Smooth muscle cell (in vitro differentiated cells): ENCODE data around the gene MYADM. TPM values are rescaled to one million over a fixed set of nuclear protein-coding genes. Genes with fewer than 3 reads are reported as not detected.

Source experiments
- DNase-seq: peaks from one replicate; lab custom pipeline; 2025; ENCODE audit not compliant: unreplicated experiment; lab: John Stamatoyannopoulos, UW
- H2AFZ ChIP-seq: fragments of 200-600 bp; sonication (generic); 2 replicates; pipeline ENCODE4 v1.6.0; 2016; ENCODE audit warnings: antibody characterized with exemption, low read depth, mild to moderate bottlenecking
- H3F3A ChIP-seq: fragments of 200-600 bp; sonication (generic); 2 replicates; pipeline ENCODE4 v1.6.0; 2017; ENCODE audit warnings: antibody characterized with exemption, low read depth
- H3K27ac ChIP-seq: fragments of 200-600 bp; sonication (generic); 2 replicates; pipeline ENCODE4 v1.5.1; 2016; ENCODE audit warnings: low read depth, mild to moderate bottlenecking
- H3K27me3 ChIP-seq: fragments of 200-600 bp; sonication (generic); 2 replicates; pipeline ENCODE4 v1.6.1; 2016; ENCODE audit warnings: low read depth, mild to moderate bottlenecking
- H3K36me3 ChIP-seq: fragments of 200-600 bp; sonication (generic); 2 replicates; pipeline ENCODE4 v1.5.1; 2016; ENCODE audit warnings: low read depth
- H3K4me1 ChIP-seq: fragments of 200-600 bp; sonication (generic); 2 replicates; pipeline ENCODE4 v1.5.1; 2016; ENCODE audit warnings: low read depth
- H3K4me2 ChIP-seq: fragments of 200-600 bp; sonication (generic); 2 replicates; pipeline ENCODE4 v1.6.0; 2016; ENCODE audit warnings: mild to moderate bottlenecking
- H3K4me3 ChIP-seq: fragments of 200-600 bp; sonication (generic); 2 replicates; pipeline ENCODE4 v1.5.1; 2016; ENCODE audit warnings: mild to moderate bottlenecking
- H3K79me2 ChIP-seq: fragments of 200-600 bp; sonication (generic); 2 replicates; pipeline ENCODE4 v1.6.0; 2016; ENCODE audit warnings: low read depth, mild to moderate bottlenecking
- H3K9ac ChIP-seq: fragments of 200-600 bp; sonication (generic); 2 replicates; pipeline ENCODE4 v1.6.0; 2016; ENCODE audit warnings: low read depth
- H3K9me3 ChIP-seq: fragments of 200-600 bp; sonication (generic); replicated peaks from 2 replicates; pipeline ENCODE4 v1.5.1; 2016; ENCODE audit warnings: low read depth
- H4K20me1 ChIP-seq: fragments of 200-600 bp; sonication (generic); 2 replicates; pipeline ENCODE4 v1.6.0; 2016; ENCODE audit warnings: low read depth
- CTCF ChIP-seq: fragments of 200-600 bp; sonication (generic); IDR thresholded peaks from 2 replicates; pipeline ENCODE4 v1.5.1; 2017; ENCODE audit warnings: borderline replicate concordance, mild to moderate bottlenecking, antibody characterized with exemption; ENCODE audit not compliant: insufficient read depth, poor library complexity, severe bottlenecking
- WGBS: methylation state at CpG from one replicate; pipeline ENCODE4 v1.1.7; 2016; ENCODE audit warnings: low lambda C conversion rate; 5-methylcytosine and 5-hydroxymethylcytosine counted together
- polyA plus RNA-seq: library from polyadenylated mRNA; unstranded; fragments of >200 nt; fragmentation: Nextera tagmentation; extraction: Ambion mirVana; gene quantifications from 2 replicates; pipeline ENCODE4 v1.2.1, GENCODE V29; 2016
- total RNA-seq: library from RNA; depleted of rRNA; stranded (reverse); fragments of >200 nt; gene quantifications from 2 replicates; pipeline ENCODE4 v1.2.3, GENCODE V29; 2014

MYADM gene
- total and polyA plus RNA-seq, 2 experiments from 2014 or later, result 97.6 to 193 TPM

GRCh38 chr19:53903055-53903680 is 35.5 kb downstream of the MYADM start:
- DNase-seq, result no peak
- no peak for TF ChIP-seq CTCF

DNA sequence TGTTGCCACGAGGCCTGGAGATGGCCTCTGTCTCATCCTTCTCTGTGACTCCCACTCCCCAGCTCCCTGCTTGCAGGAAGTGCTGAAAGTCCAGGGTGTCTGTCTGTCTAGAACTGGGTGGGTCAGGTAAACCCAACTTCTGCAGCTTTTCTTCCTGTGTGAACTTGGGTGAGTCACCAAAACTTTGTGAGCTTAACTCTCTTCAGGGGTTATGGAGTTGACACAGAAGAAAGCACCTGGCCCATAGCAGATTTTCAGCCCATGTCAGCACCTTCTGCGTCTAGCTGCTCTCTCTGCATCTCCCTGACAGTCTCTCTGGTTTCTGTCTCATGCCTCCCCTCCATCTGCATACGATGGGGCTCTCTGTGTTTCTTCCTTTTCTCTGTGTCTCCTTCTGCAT is 37.2 kb downstream of the MYADM start:
- no peak overlapping the region for H3K4me3 ChIP-seq
- no peaks in the 10 kb centered on the region for H3K36me3 ChIP-seq
- H3K9me3 ChIP-seq, result no peaks in the 10 kb centered on the region
- no peaks in the 10 kb centered on the region for H3F3A ChIP-seq
- H3K27ac ChIP-seq, result no peak overlapping the region
- H3K27me3 ChIP-seq, result peaks cover 55% of the 10 kb centered on the region
- peaks cover 6% of the 10 kb centered on the region for H3K4me1 ChIP-seq
- no peak overlapping the region for H2AFZ ChIP-seq
- H4K20me1 ChIP-seq, result no peaks in the 10 kb centered on the region
- DNase-seq, result no peak
- no peak for TF ChIP-seq CTCF
- no peak overlapping the region for H3K4me2 ChIP-seq
- no peak overlapping the region for H3K9ac ChIP-seq
- 40% methylated on average over 3 of the region's 3 CpGs for WGBS
- H3K79me2 ChIP-seq, result no peaks in the 10 kb centered on the region

More at GRCh38 chr19:53903055-53903680, 35.5 kb downstream of the MYADM start:
- H4K20me1 ChIP-seq, result no peaks in the 10 kb centered on the region
- H3K4me1 ChIP-seq, result peaks cover 6% of the 10 kb centered on the region
- no peak overlapping the region for H3K9ac ChIP-seq
- H2AFZ ChIP-seq, result no peak overlapping the region
- H3K9me3 ChIP-seq, result no peaks in the 10 kb centered on the region
- H3K4me3 ChIP-seq, result no peak overlapping the region
- H3K27ac ChIP-seq, result no peak overlapping the region
- WGBS, result 51% methylated on average over 4 of the region's 4 CpGs
- H3K27me3 ChIP-seq, result peaks cover 44% of the 10 kb centered on the region
- no peaks in the 10 kb centered on the region for H3K79me2 ChIP-seq
- no peak overlapping the region for H3K4me2 ChIP-seq
- H3F3A ChIP-seq, result no peaks in the 10 kb centered on the region
- H3K36me3 ChIP-seq, result no peaks in the 10 kb centered on the region

GRCh38 chr19:53905787-53906186 is 38.1 kb downstream of the MYADM start:
- H3K4me2 ChIP-seq, result no peak overlapping the region
- no peaks in the 10 kb centered on the region for H3K36me3 ChIP-seq
- no peaks in the 10 kb centered on the region for H3K9me3 ChIP-seq
- WGBS, result 30% methylated on average over 1 of the region's 1 CpG
- H4K20me1 ChIP-seq, result no peaks in the 10 kb centered on the region
- no peaks in the 10 kb centered on the region for H3F3A ChIP-seq
- peaks cover 64% of the 10 kb centered on the region for H3K27me3 ChIP-seq
- H2AFZ ChIP-seq, result no peak overlapping the region
- no peak for TF ChIP-seq CTCF
- no peak overlapping the region for H3K27ac ChIP-seq
- H3K4me1 ChIP-seq, result peaks cover 6% of the 10 kb centered on the region
- H3K9ac ChIP-seq, result no peak overlapping the region
- H3K4me3 ChIP-seq, result no peak overlapping the region
- DNase-seq, result no peak
- H3K79me2 ChIP-seq, result no peaks in the 10 kb centered on the region
